Stimulated activated CD4-positive, alpha-beta T cell treated with anti-CD3 and anti-CD28 coated beads, TNF-alpha, amount 100 ng/mL, for 24 hours (primary cell): Measurements from ENCODE around the gene RPS3.
"Not testable (repeated sequence)": the region's sequence is repeated elsewhere in the genome, so short reads cannot be mapped to it uniquely, and the experiment has no call there.

Experiments used
- DNase-seq, 3 experiments: peaks; one replicate each; pipeline ENCODE4 v3.0.0-alpha.2; 2020; ENCODE audit warnings: low read depth in 3 of 3

RPS3 gene

DNA sequence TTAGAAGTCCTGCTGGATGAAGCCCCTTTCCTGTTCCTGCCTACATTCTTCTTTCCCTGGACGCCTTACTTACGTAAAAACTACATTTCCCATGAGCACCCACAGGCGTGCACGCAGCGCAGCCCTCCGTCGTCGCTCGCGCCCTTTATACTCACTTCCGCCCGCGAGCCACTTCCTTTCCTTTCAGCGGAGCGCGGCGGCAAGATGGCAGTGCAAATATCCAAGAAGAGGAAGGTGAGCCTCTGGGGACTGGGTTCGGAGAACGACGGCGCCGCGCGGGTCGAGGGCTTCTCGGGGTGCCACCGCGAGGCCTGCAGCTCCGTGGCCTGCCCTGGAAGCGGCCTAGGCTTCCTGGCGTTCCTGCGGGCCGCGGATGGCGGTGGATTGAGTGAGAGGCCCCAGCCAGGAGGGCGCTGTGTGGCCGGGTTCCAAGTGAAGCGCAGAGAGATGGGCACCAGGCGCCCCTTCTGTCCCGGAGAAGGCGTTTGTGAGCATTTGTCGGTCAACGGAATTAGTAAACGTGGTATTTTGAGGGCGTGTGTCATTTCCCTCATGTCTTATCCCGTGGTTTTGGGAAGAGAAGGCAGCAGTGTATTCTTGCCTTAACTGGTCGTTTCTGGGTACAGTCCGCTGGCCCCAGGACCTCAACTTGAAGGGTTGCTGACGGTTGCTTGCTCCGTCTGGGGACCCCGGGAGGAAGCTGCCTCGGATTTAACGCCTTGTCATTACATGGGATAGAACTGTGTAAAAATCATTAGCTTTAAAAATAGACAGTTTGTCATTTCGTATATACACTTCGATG is at the start of gene RPS3:
RPS3 (plus strand) TSS at position 175 of the 802 bp plus-strand sequence; CDS start at position 205, 30 bp downstream.
- DNase-seq: peak; percentile 75 to 88 (median 81)

DNA sequence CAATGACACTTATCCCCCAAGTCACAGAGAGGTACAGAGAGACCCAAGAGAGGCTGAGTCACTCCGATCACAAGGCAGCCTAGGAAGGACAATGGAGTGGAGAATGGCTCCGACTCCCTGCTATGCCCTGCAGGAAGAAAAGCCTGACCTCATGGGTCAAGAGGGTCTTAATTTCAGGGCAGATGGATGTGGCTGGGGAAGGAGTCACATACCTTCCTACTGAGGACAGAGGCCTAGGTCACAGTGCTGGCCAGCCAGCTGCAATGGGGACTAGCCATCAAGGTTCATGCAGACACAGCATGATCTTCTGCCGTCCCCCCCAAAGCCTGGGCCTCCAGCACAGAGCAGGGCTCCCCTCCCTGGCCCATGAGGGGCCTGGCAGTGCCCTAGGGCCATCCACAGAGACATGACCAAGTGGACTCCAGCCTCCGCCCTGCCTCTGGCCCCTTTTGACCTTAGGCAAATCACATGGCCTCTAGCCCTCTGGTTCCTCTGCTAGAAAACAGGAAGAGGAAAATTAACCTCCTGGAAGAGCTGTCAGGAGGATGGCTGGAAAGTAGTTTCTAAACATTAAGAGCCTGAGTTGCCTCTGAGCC is 49.7 kb upstream of the RPS3 start:
- no peak for DNase-seq

DNA sequence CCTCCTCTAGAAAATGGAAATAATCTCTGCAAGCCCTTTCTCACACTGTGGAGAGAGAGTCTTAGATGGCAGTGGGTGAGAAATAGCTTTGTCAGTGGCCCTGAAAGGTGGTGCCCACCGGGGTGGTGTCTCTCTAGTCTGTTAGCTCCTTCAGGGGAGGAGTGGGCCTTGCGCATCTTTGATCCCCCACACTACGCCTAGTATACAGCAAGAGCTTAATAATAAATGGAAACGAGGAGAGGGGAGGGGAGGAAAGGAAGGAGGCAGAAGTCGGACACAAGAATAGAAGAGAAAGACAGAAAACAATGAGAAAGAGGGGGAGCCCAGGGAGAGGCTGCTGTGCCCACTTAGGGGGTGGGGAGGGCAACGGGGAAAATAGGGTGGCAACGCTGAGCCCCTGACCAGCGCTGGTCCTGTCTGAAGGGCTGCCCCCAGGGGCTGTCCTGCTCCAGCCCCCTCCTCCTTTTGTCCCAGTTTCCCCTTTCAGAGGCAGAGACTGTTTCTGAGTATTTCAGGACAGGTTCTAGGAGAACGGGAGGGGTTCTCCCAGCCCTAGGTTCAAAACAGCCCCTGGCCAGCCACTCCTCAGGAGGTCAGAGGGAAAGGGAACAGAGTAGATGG is 49.1 kb upstream of the RPS3 start:
- no peak for DNase-seq

DNA sequence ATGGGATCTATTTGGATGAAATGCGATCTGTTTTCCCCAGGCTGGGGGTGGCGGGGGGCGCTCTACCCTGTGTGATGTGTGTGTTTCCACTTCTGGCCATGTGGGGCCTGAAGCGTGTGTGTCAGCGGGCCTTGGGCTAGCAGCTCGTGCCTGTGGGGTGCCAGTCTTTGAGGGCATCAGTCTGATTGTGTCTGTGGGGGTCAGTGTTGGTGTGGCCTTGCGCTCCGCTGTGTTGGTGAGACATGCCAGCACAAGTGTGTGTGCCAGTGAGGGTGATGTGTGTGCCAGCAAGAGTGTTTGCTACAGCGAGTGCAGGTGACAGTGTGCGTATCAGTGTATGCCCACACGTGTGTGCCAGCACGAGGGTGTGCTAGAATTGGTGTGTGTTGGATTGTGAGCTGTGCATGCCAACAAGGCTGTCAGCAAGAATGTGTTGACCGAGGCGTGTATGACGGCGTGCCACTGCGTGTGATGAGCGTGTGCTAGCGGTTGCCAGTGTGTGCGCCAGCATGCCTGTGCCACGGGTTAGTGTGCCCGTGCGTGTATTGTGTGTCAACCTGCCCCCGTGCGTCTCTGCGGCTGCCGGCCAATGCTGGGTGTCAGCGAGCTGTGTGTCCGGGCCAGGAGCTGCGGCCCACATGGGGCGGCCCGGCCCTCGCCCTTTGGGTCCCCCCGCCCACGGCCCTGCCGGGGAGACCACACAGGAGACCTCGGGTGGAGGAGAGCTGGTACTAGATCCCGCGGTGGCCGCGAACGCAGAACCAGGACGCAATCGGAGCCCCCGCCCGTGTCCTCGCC is 48.4 kb upstream of the RPS3 start:
- peak in 2 of 3 experiments; percentile 7 to 37 for DNase-seq

DNA sequence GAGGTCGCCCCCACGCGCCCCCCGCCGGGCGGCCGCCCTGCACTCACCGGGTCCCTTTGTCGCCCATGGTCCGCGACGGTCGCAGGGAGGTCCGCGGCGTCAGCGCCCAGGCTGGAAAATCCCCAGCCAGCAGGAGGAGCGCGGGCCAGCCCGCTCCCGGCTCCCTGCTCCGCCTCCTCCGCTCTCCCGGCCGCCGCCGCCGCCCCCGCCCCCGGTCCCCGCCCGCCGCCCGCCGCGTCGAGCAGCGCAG is 47.9 kb upstream of the RPS3 start, which contains the start of gene ARRB1:
ARRB1 (minus strand) TSS at position 121 of the 250 bp plus-strand sequence; CDS start at position 67, 54 bp downstream.
- DNase-seq: no peak

DNA sequence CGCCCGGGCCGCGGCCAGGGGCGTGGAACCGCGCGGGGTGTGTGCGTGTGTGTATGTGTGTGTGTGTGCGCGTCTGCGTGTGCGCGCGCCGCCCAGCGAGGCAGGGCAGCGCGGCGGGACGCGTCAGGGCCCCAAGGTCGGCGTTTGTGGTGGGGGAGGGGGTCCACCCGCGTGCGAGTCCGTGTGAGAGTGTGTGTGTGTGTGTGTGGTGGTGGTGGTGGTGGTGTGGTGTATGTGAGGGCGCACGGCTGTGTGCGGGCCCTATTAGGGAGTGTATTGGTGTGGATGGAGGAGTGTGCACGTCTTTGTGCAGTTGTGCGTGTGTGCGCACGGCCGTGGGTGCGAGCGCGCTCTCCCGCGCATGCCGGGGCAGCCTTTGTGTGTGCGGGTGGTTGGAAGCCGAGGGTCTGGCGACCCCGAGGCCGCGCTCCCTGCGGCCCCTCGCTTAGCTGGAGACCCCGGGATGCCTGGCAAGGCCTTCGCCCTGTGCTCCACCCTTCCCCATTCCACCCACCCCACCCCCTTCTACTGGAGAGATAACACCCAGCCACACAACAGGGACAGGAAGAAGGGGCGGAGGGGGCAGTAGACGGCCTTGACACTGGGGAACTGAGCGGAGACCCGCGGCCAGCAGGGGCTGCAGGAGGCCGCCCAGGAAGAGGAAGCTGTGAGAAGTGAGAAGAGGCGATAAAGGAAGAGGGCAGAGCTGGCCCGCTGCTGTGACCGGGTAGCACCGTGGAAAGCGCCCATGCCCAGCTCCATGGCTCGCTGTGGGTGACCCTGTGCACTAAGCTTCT is 47.3 kb upstream of the RPS3 start:
- DNase-seq: peak; percentile 13 to 46 (median 34)

DNA sequence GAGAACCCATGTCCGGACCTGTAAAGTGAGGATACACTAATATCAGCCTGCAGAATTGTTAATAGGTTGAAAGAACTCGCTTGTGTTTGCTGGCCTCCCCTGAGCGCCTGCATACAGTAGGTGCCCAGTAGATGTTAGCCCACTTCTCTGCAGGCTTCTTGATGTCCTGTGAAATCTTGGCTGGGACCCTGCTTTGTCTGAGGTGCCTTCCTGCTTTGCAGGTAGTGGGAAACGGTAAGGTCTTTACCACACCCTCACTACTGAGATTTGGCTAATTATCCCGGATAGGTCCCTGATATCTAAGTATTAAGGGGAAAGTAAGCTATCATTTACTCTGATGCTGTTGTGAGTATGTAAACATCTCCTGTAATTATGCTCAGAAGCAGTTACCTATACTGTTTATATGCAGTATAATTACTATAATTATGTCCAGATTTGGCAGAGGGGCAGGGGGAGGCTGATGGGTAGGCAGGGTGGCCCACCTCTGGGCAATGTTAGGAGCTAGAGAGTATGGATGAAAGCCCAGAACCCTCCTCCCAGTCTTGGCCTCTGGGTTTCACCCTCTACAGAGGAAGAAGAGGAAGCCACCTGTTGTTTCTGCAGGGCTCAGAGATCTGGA is 46.6 kb upstream of the RPS3 start:
- DNase-seq: no peak

DNA sequence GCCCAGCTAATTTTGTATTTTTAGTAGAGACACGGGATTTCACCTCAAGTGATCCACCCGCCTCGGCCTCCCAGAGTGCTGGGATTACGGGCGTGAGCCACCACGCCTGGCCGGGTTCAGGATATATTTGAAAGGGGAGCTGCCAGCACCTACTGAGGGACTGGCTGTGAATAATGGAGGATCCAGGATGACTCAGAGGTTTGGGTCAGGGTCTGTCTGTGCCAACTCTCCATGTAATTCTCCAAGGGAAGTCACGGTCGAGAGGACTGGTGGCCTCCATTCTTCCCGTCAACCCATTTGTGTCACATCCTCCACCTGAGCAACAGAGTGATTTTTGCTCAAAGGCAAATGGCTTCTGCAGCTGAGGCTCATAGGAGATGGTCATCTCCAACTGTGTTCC is 44.3 kb upstream of the RPS3 start:
- DNase-seq: no peak

DNA sequence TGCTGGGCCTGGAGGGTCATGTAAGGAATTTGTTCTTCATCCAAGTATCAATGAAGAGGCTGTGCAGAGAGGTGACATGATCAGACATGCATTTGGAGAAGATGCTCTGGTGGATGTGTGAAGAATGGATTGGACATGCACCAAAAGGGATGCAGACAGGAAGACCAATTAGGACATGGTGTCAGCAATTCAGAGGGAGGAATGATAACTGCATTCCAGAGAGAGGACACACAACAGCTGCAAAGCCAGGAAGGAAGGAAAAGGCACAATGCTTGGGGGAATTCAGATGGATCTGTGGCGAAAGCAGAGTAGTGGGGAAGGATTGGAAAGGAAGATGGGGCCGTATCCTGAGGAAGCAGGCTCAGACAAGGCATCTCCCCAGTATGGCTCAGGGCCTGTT is 42.7 kb upstream of the RPS3 start:
- no peak for DNase-seq

DNA sequence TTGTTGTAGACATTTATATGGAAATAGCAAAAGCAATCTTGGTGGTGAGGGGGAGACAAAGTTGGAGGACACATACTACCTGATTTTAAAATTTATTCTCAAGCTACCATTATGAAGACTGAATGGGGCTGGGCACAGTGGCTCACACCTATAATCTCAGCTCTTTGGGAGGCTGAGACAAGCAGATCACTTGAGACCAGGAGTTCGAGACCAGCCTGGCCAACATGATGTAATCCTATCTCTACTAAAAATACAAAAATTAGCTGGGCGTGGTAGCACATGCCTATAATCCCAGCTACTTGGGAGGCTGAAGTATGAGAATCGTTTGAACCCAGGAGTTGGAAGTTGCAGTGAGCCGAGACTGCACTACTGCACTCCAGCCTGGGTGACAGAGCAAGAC is 37.0 kb upstream of the RPS3 start:
- not testable (repeated sequence) for DNase-seq

DNA sequence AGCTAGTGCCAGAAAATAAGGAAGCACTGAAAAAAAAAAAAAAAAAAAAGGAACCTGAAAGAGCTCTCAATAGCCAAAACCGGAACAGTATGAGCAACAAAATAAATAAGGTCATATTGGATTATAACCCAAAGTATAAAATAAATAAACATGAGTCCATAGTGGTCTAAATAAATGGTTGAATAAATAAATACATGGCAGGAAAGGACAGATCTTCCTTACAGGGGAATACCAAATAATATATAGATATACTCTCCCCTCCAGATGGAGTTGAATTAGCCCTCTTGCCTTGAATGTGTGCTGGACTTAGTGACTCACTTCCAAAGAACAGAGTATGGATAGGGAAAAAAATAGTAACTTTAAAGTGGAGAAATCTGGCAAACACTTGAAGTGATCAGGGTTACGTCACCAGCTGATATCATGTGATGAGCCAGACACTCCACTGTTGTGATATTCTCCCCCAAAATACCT is 33.6 kb upstream of the RPS3 start:
- no peak for DNase-seq

DNA sequence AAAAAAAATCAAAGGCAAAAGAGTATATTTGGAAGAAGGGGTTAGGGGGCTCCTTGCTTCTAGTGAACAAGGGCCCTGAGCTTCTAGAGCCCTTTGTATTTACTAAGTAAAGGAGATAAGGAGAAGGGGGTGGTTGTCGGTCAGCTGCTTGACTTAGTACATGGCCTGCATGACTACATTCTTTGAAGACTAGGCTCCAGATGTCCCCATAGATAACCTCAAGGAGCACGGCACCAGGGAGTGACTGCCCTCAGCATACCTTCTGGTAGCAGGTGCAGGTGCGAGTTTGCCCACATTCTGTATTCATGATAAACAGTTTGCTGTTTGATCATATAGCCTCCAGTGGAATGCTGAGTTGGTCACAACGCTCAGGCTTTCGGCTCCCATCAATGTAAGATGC is 32.5 kb upstream of the RPS3 start:
- not testable (repeated sequence) for DNase-seq

DNA sequence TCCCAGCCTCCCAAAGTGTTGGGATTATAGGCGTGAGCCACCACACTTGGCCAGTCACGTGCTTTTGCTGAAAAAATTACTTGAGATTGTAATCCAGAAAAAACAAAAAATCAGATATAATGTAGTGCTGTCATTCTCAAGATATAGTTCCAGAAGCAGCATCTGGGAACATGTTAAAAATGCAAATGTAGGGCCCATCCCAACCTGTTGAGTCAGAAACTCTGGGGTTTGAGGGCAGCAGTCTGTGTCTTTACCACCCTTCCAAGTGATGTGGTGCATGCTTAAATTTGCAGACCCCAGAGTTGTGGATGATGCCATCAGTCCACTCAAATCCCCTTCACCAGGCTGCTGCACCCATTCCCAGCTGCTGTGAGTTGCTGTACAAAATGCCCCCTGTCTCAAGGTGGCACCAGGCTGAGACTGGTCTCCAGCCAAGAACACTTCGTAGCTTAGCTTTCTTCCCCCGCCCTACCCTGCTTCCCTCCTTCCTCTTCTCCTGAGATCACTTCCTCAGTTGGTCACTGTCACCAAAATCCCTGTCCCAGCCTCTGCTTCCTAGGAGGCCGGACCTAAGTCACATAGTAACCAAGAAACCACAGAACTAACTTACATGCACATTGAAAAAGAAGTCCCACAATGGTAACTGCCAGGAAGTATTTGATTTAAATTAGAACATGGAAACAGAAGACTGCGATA is 29.6 kb upstream of the RPS3 start:
- DNase-seq: no peak

DNA sequence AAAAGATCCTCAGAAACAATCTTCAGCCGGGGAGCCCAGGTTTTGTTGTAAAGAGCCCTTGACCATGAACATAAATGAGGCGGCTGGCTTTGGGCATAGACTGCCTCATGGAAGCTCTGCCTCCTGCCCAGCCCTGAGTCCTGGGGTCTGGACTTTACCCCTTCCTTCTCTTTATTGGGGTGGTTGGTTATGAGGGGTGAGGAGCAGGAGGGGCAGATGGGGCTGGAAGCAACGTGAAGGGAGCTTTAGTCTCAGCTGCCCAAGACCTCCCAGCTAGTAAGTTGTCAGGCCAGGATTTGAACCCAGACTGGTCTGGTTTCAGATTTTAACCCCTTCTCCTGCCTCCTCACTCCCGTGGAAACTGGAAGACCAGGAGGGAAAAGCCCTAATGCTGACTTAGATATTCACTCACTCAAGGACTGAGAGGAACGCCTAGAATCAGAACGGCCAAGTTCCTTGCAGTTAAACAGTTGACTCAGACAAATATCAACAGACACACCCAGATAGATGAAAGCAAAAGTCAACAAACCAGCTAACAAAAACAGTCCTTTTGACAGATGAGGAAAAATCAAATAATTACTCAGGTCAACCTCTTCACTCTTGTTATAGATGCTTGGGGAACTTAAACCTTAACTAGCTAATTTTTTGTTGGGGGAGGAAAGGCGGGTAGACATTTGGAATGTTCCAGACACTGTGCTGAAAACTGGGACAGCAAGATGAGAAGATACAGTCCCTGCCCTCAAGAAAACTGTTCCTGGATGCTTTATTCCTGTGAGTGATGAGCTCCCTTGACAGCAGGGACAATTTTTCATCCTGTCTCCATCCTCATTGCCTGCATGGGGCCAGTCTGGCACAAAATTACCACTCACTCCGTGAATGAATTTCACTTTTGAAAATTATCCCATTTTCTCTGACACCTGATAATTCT is 27.1 kb upstream of the RPS3 start:
- no peak for DNase-seq

DNA sequence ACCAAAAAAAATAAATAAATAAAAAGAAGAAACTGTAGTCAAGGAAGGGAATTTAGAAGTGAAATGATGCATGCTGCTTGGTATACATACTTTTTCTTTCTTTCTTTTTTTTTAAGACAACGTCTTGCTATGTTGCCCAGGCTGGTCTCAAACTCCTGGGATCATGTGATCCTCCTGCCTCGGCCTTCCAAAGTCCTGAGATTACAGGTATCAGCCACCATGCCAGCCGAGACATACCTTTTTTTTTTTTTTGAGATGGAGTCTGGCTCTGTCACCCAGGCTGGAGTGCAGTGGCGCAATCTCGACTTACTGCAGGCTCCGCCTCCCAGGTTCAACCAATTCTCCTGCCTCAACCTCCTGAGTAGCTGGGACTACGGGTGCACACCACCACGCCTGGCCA is 26.1 kb upstream of the RPS3 start:
- DNase-seq: no peak

DNA sequence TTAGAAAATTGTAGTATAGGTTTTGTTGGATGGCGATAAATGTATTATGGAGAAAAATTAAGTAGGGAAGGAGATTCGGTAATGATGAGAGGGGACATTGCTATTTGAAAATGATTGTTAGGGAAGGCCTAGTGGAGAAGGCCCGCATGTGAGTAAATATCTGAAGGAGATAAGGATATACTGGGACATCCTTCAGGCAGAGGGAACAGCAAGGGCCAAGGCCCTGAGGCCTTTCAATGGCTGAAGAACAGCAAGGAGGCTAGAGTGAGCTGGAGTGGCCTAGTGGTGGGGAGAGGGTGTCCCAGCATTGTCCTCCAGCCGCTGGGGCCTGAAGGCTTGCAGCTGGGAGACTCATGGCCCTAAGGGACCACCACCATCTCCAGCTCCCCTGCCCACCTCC is 24.7 kb upstream of the RPS3 start:
- no peak for DNase-seq

DNA sequence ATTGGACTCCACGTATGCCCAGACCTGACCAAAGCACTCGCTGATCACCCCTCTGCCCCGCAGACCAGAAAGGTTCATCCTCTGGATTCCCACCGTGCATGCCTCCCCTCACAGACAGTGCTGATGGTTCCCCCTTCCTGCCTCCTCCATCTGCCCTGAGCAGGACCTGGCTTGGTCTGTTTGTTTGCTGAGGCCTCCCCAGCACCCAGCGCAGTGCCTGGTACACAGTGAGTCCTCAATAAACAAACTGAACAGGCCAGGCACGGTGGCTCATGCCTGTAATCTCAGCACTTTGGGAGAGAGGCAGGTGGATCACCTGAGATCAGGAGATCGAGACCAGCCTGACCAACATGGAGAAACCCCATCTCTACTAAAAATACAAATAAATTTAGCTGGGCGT is 23.7 kb upstream of the RPS3 start:
- DNase-seq: no peak

DNA sequence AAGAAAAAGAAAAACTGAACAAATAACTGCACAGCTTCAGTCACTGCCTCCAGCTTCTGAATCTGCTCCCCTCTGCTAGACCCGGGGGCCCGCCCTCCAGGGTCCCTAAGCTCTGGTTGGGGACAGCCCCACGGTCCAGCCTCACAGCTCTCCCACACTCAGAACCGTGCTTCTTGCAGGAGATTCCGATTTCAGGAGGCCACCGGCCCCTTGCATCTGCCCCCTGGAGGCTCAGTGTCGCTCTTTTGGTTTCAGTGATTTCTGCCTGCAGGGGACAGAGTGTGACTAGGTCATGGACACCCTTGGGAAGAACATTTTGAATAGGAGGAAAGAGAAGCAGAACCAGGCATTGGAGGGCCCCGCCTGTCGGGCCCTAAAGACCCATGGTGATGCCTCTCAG is 23.1 kb upstream of the RPS3 start:
- DNase-seq: no peak

DNA sequence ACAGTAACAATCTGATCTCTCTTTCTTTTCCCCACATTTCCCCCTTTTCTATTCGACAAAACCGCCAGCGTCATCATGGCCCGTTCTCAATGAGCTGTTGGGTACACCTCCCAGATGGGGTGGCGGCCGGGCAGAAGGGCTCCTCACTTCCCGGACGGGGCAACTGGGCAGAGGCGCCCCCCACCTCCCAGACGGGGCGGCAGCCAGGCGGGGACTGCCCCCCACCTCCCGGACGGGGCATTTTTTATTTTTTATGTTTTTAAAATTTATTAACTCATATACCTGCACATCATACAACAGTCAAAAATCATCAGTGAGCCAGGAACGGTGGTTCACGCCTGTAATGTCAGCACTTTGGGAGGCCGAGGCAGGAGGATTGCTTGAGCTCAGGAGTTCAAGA is 20.5 kb upstream of the RPS3 start:
- not testable (repeated sequence) for DNase-seq
